SK-N-SH treated with all-trans-retinoic acid at 6 μM for 48 hours (cell line): Measurements from ENCODE around the gene ADD1.

ENCODE experiments used
- PPARA ChIP-seq: fragments of 250-450 bp; sonication (Bioruptor Pico); IDR thresholded peaks from 2 replicates; pipeline ENCODE4 v1.5.0; 2020; ENCODE audit warnings: mild to moderate bottlenecking, borderline replicate concordance
- SNAI2 ChIP-seq: fragments of 250-450 bp; sonication (Bioruptor Pico); IDR thresholded peaks from 2 replicates; pipeline ENCODE4 v1.5.0; 2020; ENCODE audit warnings: mild to moderate bottlenecking, moderate library complexity
- TOX ChIP-seq: fragments of 250-450 bp; sonication (Bioruptor Pico); IDR thresholded peaks from 2 replicates; pipeline ENCODE4 v1.8.0; 2021; ENCODE audit warnings: mild to moderate bottlenecking, moderate library complexity, borderline replicate concordance
- ZFP30 ChIP-seq: fragments of 450-650 bp; formaldehyde crosslinking; IDR thresholded peaks from 2 replicates; pipeline ENCODE4 v1.5.0; 2022; ENCODE audit warnings: mild to moderate bottlenecking, moderate library complexity
- ZNF8 ChIP-seq: fragments of 450-650 bp; formaldehyde crosslinking; IDR thresholded peaks from 2 replicates; pipeline ENCODE4 v1.5.0; 2020; ENCODE audit warnings: mild to moderate bottlenecking, moderate library complexity

GRCh38 chr4:2809610-2810180 lies 33.9 kb upstream of the ADD1 start:
- no peak for TF ChIP-seq SNAI2 (CRISPR knock-in tag)
- TF ChIP-seq ZFP30, result no peak
- no peak for TF ChIP-seq TOX (CRISPR knock-in tag)
- TF ChIP-seq ZNF8, result no peak
- no peak for TF ChIP-seq PPARA
